ENCODE data around the gene TAC3. TPM values are rescaled to one million over a fixed set of nuclear protein-coding genes. Genes with fewer than 3 reads are reported as not detected.
"Not testable (repeated sequence)": the region's sequence is repeated elsewhere in the genome, so short reads cannot be mapped to it uniquely, and the experiment has no call there.

TAC3 gene
- total RNA-seq, 1 donor from 2014 or later = not detected

DNA sequence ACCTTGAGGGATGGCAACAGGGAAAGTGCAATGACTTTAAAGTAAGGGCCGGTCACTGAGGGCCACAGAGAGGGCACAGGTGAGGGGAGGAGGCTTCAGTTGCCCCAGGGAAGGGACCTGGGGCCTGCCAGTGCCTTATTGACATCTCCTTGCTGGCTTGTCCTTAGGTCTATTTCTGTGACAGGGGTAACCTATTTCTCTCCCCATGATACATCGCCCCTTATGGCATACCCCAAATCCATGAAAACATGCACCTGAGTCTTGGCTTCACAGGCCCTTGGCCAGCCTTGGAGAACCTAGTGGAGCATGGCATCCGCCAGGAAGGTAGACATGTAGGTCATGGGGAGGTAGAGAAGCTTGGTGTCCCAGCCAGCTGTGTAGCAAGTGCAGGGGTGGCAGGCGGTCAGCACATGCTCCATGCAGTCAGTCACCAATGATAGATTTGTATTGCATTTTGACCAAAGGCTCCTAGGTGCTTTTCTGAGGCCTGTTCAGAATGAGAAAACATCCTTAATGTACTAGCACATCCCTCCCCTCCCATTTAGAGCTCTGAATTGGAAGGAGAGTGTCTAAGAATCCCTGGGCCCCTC is 35.3 kb downstream of the TAC3 start:
- TF ChIP-seq, protein P1, sequence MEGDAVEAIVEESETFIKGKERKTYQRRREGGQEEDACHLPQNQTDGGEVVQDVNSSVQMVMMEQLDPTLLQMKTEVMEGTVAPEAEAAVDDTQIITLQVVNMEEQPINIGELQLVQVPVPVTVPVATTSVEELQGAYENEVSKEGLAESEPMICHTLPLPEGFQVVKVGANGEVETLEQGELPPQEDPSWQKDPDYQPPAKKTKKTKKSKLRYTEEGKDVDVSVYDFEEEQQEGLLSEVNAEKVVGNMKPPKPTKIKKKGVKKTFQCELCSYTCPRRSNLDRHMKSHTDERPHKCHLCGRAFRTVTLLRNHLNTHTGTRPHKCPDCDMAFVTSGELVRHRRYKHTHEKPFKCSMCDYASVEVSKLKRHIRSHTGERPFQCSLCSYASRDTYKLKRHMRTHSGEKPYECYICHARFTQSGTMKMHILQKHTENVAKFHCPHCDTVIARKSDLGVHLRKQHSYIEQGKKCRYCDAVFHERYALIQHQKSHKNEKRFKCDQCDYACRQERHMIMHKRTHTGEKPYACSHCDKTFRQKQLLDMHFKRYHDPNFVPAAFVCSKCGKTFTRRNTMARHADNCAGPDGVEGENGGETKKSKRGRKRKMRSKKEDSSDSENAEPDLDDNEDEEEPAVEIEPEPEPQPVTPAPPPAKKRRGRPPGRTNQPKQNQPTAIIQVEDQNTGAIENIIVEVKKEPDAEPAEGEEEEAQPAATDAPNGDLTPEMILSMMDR (IDR thresholded peaks at IDR 0.05) = no peak
- ATAC-seq (no peak), DNase-seq (no peak)
- intact Hi-C loops (cut with DNase I) = no loop called here
- Histone ChIP-seq H3K4me3 (no peak overlapping the region), H3K36me3 (no peaks in the 10 kb centered on the region), H3K27ac (no peak overlapping the region), H3K4me1 (no peaks in the 10 kb centered on the region), H3K9me3 (no peaks in the 10 kb centered on the region), H3K27me3 (ENCODE audit: low read depth) (no peaks in the 10 kb centered on the region)

DNA sequence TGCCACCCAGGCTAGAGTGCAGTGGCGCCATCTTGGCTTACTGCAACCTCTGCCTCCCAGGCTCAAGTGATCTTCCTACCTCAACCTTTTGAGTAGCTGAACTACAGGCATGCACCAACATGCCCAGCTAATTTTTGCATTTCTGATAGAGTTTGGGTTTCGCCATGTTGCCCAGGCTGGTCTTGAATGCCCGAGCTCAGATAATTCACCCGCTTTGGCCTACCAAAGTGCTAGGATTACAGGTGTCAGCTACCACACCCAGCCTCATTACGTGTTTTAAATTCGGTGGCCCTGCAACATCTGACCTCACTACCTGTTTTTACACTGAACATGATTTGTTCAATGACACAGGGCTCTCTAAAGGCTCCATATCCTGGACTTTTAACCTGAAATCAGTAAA is 36.1 kb downstream of the TAC3 start:
- DNase-seq (no peak), ATAC-seq (no peak)
- H3K27me3 ChIP-seq (ENCODE audit: low read depth) = no peaks in the 10 kb centered on the region
- H3K9me3 ChIP-seq = no peaks in the 10 kb centered on the region
- TF ChIP-seq, protein P1 (IDR thresholded peaks at IDR 0.05) = no peak
- no peak overlapping the region for H3K27ac ChIP-seq
- H3K4me3 ChIP-seq = no peak overlapping the region
- no peaks in the 10 kb centered on the region for H3K36me3 ChIP-seq
- no peaks in the 10 kb centered on the region for H3K4me1 ChIP-seq
- intact Hi-C loops (cut with DNase I) = no loop called here

DNA sequence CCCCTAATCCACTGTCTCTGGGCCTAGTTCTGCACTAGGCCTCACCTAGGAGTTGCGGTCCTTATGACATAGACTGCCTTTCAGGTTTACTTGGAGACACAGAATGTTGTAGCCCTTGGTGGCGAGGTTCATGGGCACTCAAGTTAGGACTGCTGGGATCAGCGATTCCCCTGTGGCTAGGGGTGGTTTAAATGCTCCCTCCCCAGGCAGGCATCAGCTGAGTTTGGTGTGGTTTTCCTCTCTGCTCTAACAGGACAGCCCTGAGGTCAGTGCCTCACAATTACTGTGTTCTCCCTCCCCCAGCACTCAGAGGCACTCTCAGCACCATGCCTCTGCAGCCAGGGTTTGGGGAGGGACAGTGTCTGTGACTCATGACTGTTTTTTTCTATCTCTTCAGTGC is 36.7 kb downstream of the TAC3 start:
- DNase-seq (no peak), ATAC-seq (no peak)
- Histone ChIP-seq H3K4me1 (no peaks in the 10 kb centered on the region), H3K36me3 (no peaks in the 10 kb centered on the region), H3K27ac (no peak overlapping the region), H3K4me3 (no peak overlapping the region), H3K9me3 (no peaks in the 10 kb centered on the region), H3K27me3 (ENCODE audit: low read depth) (no peaks in the 10 kb centered on the region)
- intact Hi-C loops (cut with DNase I) = no loop called here
- TF ChIP-seq, protein P1 (IDR thresholded peaks at IDR 0.05) = no peak

DNA sequence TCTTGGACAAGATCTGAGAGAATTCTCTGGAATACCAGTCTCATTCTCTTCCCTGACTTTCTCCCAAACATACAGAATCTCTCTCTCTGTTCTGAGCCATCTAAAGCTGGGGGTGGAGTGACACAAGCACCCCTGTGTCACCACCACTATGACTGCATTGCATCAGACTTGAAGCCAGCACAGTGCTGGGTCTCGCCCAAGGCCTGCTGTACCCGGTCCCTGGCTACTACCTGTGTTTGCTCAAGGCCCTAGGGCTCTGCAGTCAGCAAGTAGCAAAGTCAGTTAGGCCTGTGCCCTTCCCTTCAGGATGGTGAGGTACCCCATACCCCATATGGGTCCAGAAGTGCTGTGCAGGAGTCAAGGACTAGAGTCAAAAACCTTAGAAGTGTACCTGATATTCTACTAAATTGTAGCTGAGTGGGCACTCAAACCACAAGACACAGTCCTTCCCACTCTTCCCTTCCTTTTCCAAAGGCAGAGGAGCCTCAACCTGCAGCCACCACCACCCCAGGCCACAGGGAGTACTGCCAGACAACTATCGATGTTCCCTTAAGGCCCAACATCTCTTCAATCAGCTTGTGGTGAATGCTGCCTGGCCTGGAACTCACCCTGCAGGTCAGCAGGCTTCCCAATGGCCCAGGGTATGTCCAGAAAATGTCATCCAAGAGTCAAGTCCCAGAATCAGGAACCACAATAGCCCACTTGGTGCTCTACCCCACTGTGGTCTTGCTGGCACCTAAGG is 37.8 kb downstream of the TAC3 start:
- Histone ChIP-seq H3K4me1 (no peaks in the 10 kb centered on the region), H3K27ac (no peak overlapping the region), H3K4me3 (no peak overlapping the region), H3K36me3 (no peaks in the 10 kb centered on the region), H3K9me3 (no peaks in the 10 kb centered on the region), H3K27me3 (ENCODE audit: low read depth) (no peaks in the 10 kb centered on the region)
- no peak for DNase-seq
- intact Hi-C loops (cut with DNase I) = no loop called here
- ATAC-seq = peak in 1 of 2 donors; percentile 15
- TF ChIP-seq, protein P1 (IDR thresholded peaks at IDR 0.05) = no peak

DNA sequence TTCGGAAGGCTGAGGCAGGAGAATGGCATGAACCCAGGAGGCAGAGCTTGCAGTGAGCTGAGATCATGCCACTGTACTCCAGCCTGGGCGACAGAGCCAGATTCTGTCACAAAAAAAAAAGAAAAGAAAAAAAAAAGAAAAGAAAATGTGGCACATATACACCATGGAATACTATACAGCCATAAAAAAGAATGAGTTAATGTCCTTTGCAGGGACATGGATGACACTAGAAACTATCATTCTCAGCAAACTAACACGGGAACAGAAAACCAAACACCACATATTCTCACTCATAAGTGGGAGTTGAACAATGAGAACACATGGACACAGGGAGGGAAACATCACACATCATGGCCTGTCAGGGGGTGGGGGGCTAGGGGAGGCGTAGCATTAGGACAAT is 39.0 kb downstream of the TAC3 start:
- H3K27me3 ChIP-seq (ENCODE audit: low read depth); H3K36me3 ChIP-seq; ATAC-seq; H3K9me3 ChIP-seq; H3K4me3 ChIP-seq; intact Hi-C loops (cut with DNase I); H3K27ac ChIP-seq; DNase-seq; H3K4me1 ChIP-seq: not testable (repeated sequence)

DNA sequence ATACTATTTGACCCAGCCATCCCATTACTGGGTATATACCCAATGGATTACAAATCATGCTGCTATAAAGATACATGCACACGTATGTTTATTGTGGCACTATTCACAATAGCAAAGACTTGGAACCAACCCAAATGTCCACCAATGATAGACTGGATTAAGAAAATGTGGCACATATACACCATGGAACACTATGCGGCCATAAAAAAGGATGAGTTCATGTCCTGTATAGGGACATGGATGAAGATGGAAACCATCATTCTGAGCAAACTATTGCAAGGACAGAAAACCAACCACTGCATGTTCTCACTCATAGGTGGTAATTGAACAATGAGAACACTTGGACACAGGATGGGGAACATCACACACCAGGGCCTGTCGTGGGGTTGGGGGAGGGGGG is 42.1 kb downstream of the TAC3 start:
- not testable (repeated sequence) for H3K27ac ChIP-seq, ATAC-seq

DNA sequence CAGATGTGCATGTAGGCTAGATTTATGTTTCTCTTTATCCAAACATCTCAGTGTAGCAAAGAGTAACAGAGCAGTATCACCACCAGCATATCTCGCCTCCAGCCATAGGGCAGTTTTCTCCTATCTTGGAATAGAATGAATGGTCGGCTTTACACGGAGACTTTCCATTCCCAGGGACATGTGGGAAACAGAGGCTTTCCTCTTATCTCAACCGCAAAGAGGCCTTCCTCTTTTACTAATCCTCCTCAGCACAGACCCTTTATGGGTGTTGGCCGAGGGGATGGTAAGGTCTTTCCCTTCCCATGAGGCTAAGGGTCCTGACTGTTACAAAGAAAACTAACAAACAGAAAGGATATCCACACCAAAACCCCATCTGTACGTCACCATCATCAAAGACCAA is 47.4 kb downstream of the TAC3 start:
- DNase-seq; intact Hi-C loops (cut with DNase I); H3K27me3 ChIP-seq (ENCODE audit: low read depth); H3K4me1 ChIP-seq; H3K27ac ChIP-seq; ATAC-seq; H3K9me3 ChIP-seq; H3K36me3 ChIP-seq; H3K4me3 ChIP-seq: not testable (repeated sequence)

More for the DNA sequence above, 42.1 kb downstream of the TAC3 start:
- H3K9me3 ChIP-seq; DNase-seq; H3K4me3 ChIP-seq; H3K36me3 ChIP-seq; H3K27me3 ChIP-seq (ENCODE audit: low read depth); H3K4me1 ChIP-seq; intact Hi-C loops (cut with DNase I): not testable (repeated sequence)

DNA sequence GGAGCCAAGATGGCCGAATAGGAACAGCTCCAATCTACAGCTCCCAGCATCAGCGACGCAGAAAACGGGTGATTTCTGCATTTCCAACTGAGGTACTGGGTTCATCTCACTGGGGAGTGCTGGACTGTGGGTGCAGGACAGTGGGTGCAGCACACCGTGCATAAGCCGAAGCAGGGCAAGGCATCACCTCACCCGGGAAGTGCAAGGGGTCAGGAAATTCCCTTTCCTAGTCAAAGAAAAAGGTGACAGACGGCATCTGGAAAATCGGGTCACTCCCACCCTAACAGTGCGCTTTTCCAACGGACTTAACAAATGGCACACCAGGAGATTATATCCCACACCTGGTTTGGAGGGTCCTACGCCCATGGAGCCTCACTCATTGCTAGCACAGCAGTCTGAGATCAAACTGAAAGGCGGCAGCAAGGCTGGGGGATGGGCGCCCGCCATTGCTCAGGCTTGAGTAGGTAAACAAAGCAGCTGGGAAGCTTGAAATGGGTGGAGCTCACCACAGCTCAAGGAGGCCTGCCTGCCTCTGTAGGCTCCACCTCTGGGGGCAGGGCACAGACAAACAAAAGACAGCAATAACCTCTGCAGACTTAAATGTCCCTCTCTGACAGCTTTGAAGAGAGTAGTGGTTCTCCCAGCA is 50.2 kb downstream of the TAC3 start:
- intact Hi-C loops (cut with DNase I); H3K36me3 ChIP-seq; H3K4me3 ChIP-seq; H3K27me3 ChIP-seq (ENCODE audit: low read depth); H3K4me1 ChIP-seq; ATAC-seq; H3K9me3 ChIP-seq; H3K27ac ChIP-seq: not testable (repeated sequence)
- DNase-seq = peak; percentile 58

DNA sequence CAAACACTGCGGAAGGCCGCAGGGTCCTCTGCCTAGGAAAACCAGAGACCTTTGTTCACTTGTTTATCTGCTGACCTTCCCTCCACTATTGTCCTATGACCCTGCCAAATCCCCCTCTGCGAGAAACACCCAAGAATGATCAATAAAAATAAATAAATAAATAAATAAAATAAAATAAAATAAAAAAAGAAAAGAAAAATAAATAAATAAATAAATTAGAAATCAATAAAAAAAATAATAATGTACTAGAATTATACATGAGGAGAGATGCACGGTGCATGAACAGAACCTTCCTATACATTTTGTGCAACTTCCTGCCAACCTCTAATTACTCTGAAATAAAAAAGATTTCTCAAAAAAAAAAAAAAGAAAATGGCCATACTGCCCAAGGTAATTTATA is 51.2 kb downstream of the TAC3 start:
- ATAC-seq; DNase-seq; H3K27me3 ChIP-seq (ENCODE audit: low read depth); intact Hi-C loops (cut with DNase I); H3K27ac ChIP-seq; H3K4me3 ChIP-seq; H3K9me3 ChIP-seq; H3K36me3 ChIP-seq; H3K4me1 ChIP-seq: not testable (repeated sequence)

DNA sequence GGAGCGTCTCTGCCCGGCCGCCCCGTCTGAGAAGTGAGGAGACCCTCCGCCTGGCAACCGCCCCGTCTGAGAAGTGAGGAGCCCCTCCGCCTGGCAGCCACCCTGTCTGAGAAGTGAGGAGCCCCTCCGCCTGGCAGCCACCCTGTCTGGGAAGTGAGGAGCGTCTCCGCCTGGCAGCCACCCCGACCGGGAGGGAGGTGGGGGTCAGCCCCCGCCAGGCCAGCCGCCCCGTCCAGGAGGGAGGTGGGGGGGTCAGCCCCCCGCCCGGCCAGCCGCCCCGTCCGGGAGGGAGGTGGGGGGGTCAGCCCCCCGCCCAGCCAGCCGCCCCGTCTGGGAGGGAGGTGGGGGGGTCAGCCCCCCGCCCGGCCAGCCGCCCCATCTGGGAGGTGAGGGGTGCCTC is 52.8 kb downstream of the TAC3 start:
- intact Hi-C loops (cut with DNase I); H3K36me3 ChIP-seq; H3K27me3 ChIP-seq (ENCODE audit: low read depth); DNase-seq; H3K9me3 ChIP-seq; H3K4me3 ChIP-seq; H3K27ac ChIP-seq; ATAC-seq; H3K4me1 ChIP-seq: not testable (repeated sequence)

Measured in lower lobe of right lung (tissue), 2 donors.